A549 (cell line): Measurements from ENCODE around the gene FSTL4.

Source experiments
- CBX8 ChIP-seq: fragments of 200-600 bp; sonication (generic); IDR thresholded peaks from 2 replicates; pipeline ENCODE4 v1.6.1; 2016
- EP300 ChIP-seq, 2 experiments: fragments of >200 bp; sonication (Bioruptor Twin); formaldehyde crosslinking; IDR thresholded peaks; 2 replicates in 1 of 2; 3 replicates in 1 of 2; pipeline ENCODE4 v1.6.1; 2016 to 2017
- MAFK ChIP-seq: fragments of 450-650 bp; IDR thresholded peaks from 2 replicates; pipeline ENCODE4 v1.6.1; 2014; ENCODE audit not compliant: partially characterized antibody
- POLR2AphosphoS2 ChIP-seq: conservative IDR thresholded peaks from 2 replicates; pipeline ENCODE4 v1.6.1; 2012; ENCODE audit warnings: low read length, improper control_type of control experiment, inconsistent platforms
- RAD21 ChIP-seq, 2 experiments: fragments of >200 bp in 1 of 2; sonication (Bioruptor Twin) in 1 of 2; formaldehyde crosslinking in 1 of 2; IDR thresholded peaks in 1 of 2; conservative IDR thresholded peaks in 1 of 2; 2 replicates in 1 of 2; 3 replicates in 1 of 2; pipeline ENCODE4 v1.6.1; 2012 to 2018; ENCODE audit warnings: inconsistent platforms in 1 of 2
- RFX5 ChIP-seq: fragments of 450-650 bp; IDR thresholded peaks from 2 replicates; pipeline ENCODE4 v1.7.1; 2014; ENCODE audit warnings: antibody characterized with exemption, mild to moderate bottlenecking, moderate library complexity
- RNF2 ChIP-seq: fragments of 200-600 bp; sonication (generic); IDR thresholded peaks from 2 replicates; pipeline ENCODE4 v1.6.1; 2016; ENCODE audit warnings: low read depth, mild to moderate bottlenecking, antibody characterized with exemption, moderate library complexity, borderline replicate concordance
- TF ChIP-seq, protein P1 (sequence below): fragments of >200 bp; sonication (Bioruptor Twin); formaldehyde crosslinking; IDR thresholded peaks from 3 replicates; pipeline ENCODE4 v1.5.1; 2016
- TF ChIP-seq, protein P2 (sequence below): fragments of 200-600 bp; sonication (generic); IDR thresholded peaks from 2 replicates; pipeline ENCODE4 v1.6.1; 2016; ENCODE audit warnings: antibody characterized with exemption, mild to moderate bottlenecking, moderate library complexity
- TF ChIP-seq, protein P3 (sequence below): fragments of 450-650 bp; IDR thresholded peaks from 2 replicates; pipeline ENCODE4 v1.6.1; 2014; ENCODE audit warnings: antibody characterized with exemption
- TF ChIP-seq, protein P4 (sequence below): fragments of >200 bp; sonication (Bioruptor Twin); formaldehyde crosslinking; IDR thresholded peaks from 3 replicates; pipeline ENCODE4 v1.6.1; 2016

DNA sequence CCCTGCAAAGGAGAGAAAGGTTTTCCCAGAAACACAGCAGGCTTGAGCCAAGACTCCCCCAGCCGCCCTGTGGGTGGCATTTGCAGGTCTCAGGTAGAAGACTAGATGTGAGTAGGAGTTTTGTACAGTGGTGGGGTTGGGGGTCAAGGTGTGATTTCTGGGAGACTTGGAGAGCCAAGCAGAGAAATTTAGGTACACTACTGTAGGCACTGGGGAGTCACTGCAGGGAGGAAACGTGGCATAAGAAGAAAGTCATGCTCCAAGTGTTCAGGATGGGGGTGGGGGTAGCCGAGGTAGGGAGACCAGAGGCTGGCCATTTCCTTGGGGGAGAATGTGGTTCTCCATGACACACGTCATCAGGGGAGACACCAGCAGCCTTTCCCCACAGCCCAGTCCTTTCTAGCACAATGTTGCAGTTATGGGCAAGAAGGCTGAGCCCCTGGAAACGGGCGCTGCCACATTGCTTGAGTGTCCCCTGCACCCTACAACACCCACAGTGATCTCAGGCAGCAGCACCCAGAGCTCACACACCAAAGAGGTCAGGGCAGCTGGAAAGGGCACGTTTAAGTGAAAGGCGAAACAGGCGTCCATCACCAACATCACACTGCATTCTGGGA lies 210.5 kb downstream of the FSTL4 start:
- no peak for TF ChIP-seq EP300 (IDR thresholded peaks at IDR 0.05)
- no peak for TF ChIP-seq MAFK
- TF ChIP-seq CBX8, result no peak
- TF ChIP-seq, protein P1, sequence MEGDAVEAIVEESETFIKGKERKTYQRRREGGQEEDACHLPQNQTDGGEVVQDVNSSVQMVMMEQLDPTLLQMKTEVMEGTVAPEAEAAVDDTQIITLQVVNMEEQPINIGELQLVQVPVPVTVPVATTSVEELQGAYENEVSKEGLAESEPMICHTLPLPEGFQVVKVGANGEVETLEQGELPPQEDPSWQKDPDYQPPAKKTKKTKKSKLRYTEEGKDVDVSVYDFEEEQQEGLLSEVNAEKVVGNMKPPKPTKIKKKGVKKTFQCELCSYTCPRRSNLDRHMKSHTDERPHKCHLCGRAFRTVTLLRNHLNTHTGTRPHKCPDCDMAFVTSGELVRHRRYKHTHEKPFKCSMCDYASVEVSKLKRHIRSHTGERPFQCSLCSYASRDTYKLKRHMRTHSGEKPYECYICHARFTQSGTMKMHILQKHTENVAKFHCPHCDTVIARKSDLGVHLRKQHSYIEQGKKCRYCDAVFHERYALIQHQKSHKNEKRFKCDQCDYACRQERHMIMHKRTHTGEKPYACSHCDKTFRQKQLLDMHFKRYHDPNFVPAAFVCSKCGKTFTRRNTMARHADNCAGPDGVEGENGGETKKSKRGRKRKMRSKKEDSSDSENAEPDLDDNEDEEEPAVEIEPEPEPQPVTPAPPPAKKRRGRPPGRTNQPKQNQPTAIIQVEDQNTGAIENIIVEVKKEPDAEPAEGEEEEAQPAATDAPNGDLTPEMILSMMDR, result no peak
- TF ChIP-seq, protein P2, sequence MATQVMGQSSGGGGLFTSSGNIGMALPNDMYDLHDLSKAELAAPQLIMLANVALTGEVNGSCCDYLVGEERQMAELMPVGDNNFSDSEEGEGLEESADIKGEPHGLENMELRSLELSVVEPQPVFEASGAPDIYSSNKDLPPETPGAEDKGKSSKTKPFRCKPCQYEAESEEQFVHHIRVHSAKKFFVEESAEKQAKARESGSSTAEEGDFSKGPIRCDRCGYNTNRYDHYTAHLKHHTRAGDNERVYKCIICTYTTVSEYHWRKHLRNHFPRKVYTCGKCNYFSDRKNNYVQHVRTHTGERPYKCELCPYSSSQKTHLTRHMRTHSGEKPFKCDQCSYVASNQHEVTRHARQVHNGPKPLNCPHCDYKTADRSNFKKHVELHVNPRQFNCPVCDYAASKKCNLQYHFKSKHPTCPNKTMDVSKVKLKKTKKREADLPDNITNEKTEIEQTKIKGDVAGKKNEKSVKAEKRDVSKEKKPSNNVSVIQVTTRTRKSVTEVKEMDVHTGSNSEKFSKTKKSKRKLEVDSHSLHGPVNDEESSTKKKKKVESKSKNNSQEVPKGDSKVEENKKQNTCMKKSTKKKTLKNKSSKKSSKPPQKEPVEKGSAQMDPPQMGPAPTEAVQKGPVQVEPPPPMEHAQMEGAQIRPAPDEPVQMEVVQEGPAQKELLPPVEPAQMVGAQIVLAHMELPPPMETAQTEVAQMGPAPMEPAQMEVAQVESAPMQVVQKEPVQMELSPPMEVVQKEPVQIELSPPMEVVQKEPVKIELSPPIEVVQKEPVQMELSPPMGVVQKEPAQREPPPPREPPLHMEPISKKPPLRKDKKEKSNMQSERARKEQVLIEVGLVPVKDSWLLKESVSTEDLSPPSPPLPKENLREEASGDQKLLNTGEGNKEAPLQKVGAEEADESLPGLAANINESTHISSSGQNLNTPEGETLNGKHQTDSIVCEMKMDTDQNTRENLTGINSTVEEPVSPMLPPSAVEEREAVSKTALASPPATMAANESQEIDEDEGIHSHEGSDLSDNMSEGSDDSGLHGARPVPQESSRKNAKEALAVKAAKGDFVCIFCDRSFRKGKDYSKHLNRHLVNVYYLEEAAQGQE, result no peak
- TF ChIP-seq, protein P3, sequence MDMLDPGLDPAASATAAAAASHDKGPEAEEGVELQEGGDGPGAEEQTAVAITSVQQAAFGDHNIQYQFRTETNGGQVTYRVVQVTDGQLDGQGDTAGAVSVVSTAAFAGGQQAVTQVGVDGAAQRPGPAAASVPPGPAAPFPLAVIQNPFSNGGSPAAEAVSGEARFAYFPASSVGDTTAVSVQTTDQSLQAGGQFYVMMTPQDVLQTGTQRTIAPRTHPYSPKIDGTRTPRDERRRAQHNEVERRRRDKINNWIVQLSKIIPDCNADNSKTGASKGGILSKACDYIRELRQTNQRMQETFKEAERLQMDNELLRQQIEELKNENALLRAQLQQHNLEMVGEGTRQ, result no peak
- TF ChIP-seq RNF2, result no peak
- TF ChIP-seq, protein P4, sequence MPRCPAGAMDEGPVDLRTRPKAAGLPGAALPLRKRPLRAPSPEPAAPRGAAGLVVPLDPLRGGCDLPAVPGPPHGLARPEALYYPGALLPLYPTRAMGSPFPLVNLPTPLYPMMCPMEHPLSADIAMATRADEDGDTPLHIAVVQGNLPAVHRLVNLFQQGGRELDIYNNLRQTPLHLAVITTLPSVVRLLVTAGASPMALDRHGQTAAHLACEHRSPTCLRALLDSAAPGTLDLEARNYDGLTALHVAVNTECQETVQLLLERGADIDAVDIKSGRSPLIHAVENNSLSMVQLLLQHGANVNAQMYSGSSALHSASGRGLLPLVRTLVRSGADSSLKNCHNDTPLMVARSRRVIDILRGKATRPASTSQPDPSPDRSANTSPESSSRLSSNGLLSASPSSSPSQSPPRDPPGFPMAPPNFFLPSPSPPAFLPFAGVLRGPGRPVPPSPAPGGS, result no peak
- TF ChIP-seq RFX5, result no peak
- no peak for TF ChIP-seq POLR2AphosphoS2
- TF ChIP-seq RAD21 (conservative IDR thresholded peaks at IDR 0.05 in 1 of 2, IDR thresholded peaks at IDR 0.05 in 1 of 2), result no peak
